Testis (tissue), 3 donors: ENCODE measurements around the gene MBLAC1. TPM values are rescaled to one million over a fixed set of nuclear protein-coding genes. Genes with fewer than 3 reads are reported as not detected.

Experiments used
- DNase-seq: peaks from one replicate; pipeline ENCODE4 v3.0.0-alpha.2; 2019
- H3K27ac ChIP-seq, 2 donors: fragments of 200-600 bp; sonication (generic); one replicate each; pipeline ENCODE4 v1.5.1; 2019
- H3K27me3 ChIP-seq: fragments of 200-600 bp; sonication (generic); one replicate; pipeline ENCODE4 v1.5.1; 2019
- H3K36me3 ChIP-seq: fragments of 200-600 bp; sonication (generic); one replicate; pipeline ENCODE4 v1.5.1; 2017; ENCODE audit warnings: low read depth; ENCODE audit errors: missing control alignments
- H3K4me1 ChIP-seq: fragments of 200-600 bp; sonication (generic); one replicate; pipeline ENCODE4 v1.5.1; 2019
- H3K4me3 ChIP-seq, 2 donors: fragments of 200-600 bp; sonication (generic); one replicate each; pipeline ENCODE4 v1.5.1; 2017 to 2019
- H3K9me3 ChIP-seq: fragments of 200-600 bp; sonication (generic); one replicate; pipeline ENCODE4 v1.5.1; 2017
- CTCF ChIP-seq, 3 experiments: fragments of 450-650 bp in 2 of 3; fragments of 200-600 bp in 1 of 3; sonication (generic) in 1 of 3; IDR thresholded peaks; one replicate each; pipeline ENCODE4 v1.5.1; 2016 to 2019; ENCODE audit warnings: antibody characterized with exemption in 3 of 3, mild to moderate bottlenecking in 2 of 3, moderate library complexity in 1 of 3
- POLR2A ChIP-seq: fragments of 450-650 bp; IDR thresholded peaks from one replicate; pipeline ENCODE4 v1.6.1; 2017; ENCODE audit warnings: antibody characterized with exemption, mild to moderate bottlenecking, moderate library complexity
- WGBS, 2 donors: methylation state at CpG; one replicate each; pipeline ENCODE4 v1.1.5; 2018; 5-methylcytosine and 5-hydroxymethylcytosine counted together
- intact Hi-C: fragments of 100-400 bp; cut with DNase I; formaldehyde crosslinking; loops from one replicate; pipeline ENCODE4 v1.15.1; 2023; ENCODE audit warnings: low total_unique reads
- polyA plus RNA-seq: library from polyadenylated mRNA; stranded (reverse); fragments of 350-450 nt; fragmentation: Illumina TruSeq; extraction: RNeasy Lipid Tissue Mini Kit (QIAGEN cat#74804); gene quantifications from one replicate; pipeline ENCODE4 v1.2.3, GENCODE V29; 2014; ENCODE audit warnings: low read depth, low replicate concordance; ENCODE audit not compliant: insufficient read depth
- total RNA-seq, 2 donors: library from RNA; depleted of rRNA; stranded (reverse); fragments of >200 nt; gene quantifications; one replicate each; pipeline ENCODE4 v1.2.3, GENCODE V29; 2016

The MBLAC1 gene
- total and polyA plus RNA-seq, 3 donors from 2014 or later, result 2.9 to 10.2 (median 7.2) TPM

GRCh38 chr7:100155553-100156317 lies 29.0 kb downstream of the MBLAC1 start:
- DNase-seq, result no peak
- Histone ChIP-seq H3K27ac (no peak overlapping the region), H3K4me3 (no peak overlapping the region), H3K9me3 (no peaks in the 10 kb centered on the region), H3K36me3 (no peaks in the 10 kb centered on the region), H3K4me1 (peaks cover 8% of the 10 kb centered on the region), H3K27me3 (no peaks in the 10 kb centered on the region)
- intact Hi-C loops, result no loop called here
- WGBS, 2 donors, result 79 to 81% methylated on average over 20 of the region's 20 CpGs
- no peak for TF ChIP-seq CTCF (IDR thresholded peaks at IDR 0.05)
- TF ChIP-seq POLR2A, result no peak

- intact Hi-C loops, result no loop called here
- H3K4me1 ChIP-seq, result peaks cover 8% of the 10 kb centered on the region
- H3K27me3 ChIP-seq, result no peaks in the 10 kb centered on the region
- H3K27ac ChIP-seq, result peak overlapping the region in 1 of 2 donors; percentile 6
- H3K36me3 ChIP-seq, result no peaks in the 10 kb centered on the region
- no peak for DNase-seq
- TF ChIP-seq POLR2A (no peak), CTCF (IDR thresholded peaks at IDR 0.05) (no peak)
- 69 to 77% methylated on average over 16 of the region's 16 CpGs for WGBS, 2 donors
- no peaks in the 10 kb centered on the region for H3K9me3 ChIP-seq
- H3K4me3 ChIP-seq, result no peak overlapping the region
These were observed 29.7 kb downstream of the MBLAC1 start for GRCh38 chr7:100156331-100157068.

- TF ChIP-seq POLR2A (no peak), CTCF (IDR thresholded peaks at IDR 0.05) (no peak)
- DNase-seq, result no peak
- Histone ChIP-seq H3K4me3 (no peak overlapping the region), H3K36me3 (no peaks in the 10 kb centered on the region), H3K27me3 (no peaks in the 10 kb centered on the region), H3K9me3 (no peaks in the 10 kb centered on the region), H3K4me1 (peaks cover 8% of the 10 kb centered on the region), H3K27ac (peak overlapping the region in 1 of 2 donors; percentile 6)
- intact Hi-C loops, result no loop called here
- WGBS, 2 donors, result 52 to 72% methylated on average over 5 of the region's 5 CpGs
These were observed 30.2 kb downstream of the MBLAC1 start for GRCh38 chr7:100157069-100157333.

- Histone ChIP-seq H3K4me3 (peak overlapping the region; percentile 86 to 98), H3K4me1 (peaks cover 8% of the 10 kb centered on the region), H3K27me3 (no peaks in the 10 kb centered on the region), H3K36me3 (no peaks in the 10 kb centered on the region), H3K9me3 (no peaks in the 10 kb centered on the region), H3K27ac (peak overlapping the region; percentile 73 to 77)
- intact Hi-C loops, result no loop called here
- 17 to 21% methylated on average over 16 to 32 of the region's 32 CpGs for WGBS, 2 donors
- TF ChIP-seq POLR2A (no peak), CTCF (IDR thresholded peaks at IDR 0.05) (peak in 1 of 3 experiments; percentile 5)
- peak; percentile 57 for DNase-seq
These were observed 30.8 kb downstream of the MBLAC1 start for GRCh38 chr7:100157334-100158228.
